ENCODE results near the gene TSHZ2. TPM values are rescaled to one million over a fixed set of nuclear protein-coding genes. Genes with fewer than 3 reads are reported as not detected.

TSHZ2 gene
- total RNA-seq, 6 experiments from 2014 or later: 14.2 to 28.1 (median 21.0) TPM

DNA sequence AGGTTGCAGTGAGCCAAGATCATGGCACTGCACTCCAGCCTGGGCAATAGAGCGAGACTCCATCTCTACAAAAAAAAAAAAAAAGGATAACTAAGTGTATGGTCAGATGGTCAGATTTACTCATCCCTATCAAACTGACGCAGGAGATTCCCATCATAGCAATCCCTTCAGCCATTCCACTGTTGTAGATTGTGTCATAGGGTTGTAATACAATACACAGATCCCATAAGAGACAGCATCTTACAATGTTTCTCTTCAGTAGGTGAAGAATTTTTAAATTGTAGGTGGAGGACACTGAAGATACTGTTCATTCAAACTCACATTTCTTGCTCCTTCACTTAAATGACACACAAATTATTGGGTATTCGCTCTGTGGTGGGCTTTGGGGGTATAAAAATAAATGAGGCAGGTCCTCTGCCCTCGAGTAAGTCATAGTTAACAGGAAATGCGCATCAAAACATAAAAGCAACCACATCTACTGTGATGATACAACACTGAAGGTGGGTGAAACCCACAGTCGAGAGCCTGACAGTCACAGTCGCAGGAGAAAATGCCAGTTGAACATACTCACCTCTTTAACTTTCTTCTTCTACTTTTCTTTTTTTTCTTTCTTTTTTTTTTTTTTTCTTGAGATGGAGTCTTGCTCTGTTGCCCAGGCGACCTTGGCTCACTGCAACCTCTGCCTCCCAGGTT is 416.0 kb downstream of the TSHZ2 start:
- WGBS (ENCODE audit: insufficient coverage, low coverage, low lambda C conversion rate, missing lambda C conversion rate): 78% methylated on average over 7 of the region's 8 CpGs
- H3K27me3 ChIP-seq: no peaks in the 10 kb centered on the region
- TF ChIP-seq POLR2A (IDR thresholded peaks at IDR 0.05): no peak
- TF ChIP-seq, protein P1, sequence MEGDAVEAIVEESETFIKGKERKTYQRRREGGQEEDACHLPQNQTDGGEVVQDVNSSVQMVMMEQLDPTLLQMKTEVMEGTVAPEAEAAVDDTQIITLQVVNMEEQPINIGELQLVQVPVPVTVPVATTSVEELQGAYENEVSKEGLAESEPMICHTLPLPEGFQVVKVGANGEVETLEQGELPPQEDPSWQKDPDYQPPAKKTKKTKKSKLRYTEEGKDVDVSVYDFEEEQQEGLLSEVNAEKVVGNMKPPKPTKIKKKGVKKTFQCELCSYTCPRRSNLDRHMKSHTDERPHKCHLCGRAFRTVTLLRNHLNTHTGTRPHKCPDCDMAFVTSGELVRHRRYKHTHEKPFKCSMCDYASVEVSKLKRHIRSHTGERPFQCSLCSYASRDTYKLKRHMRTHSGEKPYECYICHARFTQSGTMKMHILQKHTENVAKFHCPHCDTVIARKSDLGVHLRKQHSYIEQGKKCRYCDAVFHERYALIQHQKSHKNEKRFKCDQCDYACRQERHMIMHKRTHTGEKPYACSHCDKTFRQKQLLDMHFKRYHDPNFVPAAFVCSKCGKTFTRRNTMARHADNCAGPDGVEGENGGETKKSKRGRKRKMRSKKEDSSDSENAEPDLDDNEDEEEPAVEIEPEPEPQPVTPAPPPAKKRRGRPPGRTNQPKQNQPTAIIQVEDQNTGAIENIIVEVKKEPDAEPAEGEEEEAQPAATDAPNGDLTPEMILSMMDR (IDR thresholded peaks at IDR 0.05): no peak
- ATAC-seq (no peak), DNase-seq (no peak)
- H3K36me3 ChIP-seq: no peaks in the 10 kb centered on the region
- no peaks in the 10 kb centered on the region for H3K9me3 ChIP-seq
- no peaks in the 10 kb centered on the region for H3K4me1 ChIP-seq
- no peak overlapping the region for H3K27ac ChIP-seq
- H3K4me3 ChIP-seq: no peak overlapping the region
- intact Hi-C loops (cut with DNase I): no loop called here

DNA sequence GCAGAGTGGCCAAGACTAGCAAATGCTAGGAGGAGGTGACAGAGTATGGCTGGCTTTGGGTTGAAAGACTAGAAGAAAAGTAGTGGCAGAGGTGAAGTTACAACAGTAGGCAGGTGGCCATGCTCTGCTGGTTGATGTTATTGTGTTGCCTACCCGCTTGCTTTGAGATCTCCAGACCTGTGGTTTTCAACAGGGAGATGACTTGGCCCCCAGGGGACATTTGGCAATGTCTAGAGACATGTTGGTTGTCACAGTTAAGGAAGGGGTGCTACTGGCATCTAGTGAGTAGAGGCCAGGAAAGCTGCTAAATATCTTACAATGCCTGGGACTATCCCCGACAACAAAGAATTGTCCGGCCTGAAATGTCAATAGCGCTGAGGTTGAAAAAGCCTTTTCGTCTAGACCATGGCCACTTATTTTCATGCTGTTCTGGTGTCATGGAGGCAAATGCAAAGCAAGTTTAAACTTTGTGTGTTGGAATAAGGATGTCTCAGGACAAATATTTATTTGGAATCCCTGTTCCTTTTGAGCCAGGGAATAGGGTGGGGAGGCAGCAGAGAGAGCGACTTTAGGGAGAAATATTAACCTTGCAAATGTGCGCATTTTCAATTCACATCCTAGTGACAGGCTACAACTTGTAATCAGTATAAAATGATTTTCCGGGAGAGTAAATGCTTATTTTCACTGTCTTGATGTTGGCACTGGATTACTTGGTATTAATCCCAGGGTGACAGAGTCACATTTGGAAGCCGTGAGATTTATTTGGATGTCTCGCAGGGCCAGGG is 417.6 kb downstream of the TSHZ2 start:
- intact Hi-C loops (cut with DNase I): no loop called here
- Histone ChIP-seq H3K9me3 (no peaks in the 10 kb centered on the region), H3K4me1 (peaks cover 0 to 8% (median 0%) of the 10 kb centered on the region in 4 donors), H3K36me3 (no peaks in the 10 kb centered on the region), H3K27me3 (no peaks in the 10 kb centered on the region), H3K4me3 (no peak overlapping the region), H3K27ac (no peak overlapping the region)
- no peak for DNase-seq
- TF ChIP-seq POLR2A (IDR thresholded peaks at IDR 0.05): no peak
- TF ChIP-seq, protein P1 (IDR thresholded peaks at IDR 0.05): no peak
- 84% methylated on average over 7 of the region's 10 CpGs for WGBS (ENCODE audit: insufficient coverage, low coverage, low lambda C conversion rate, missing lambda C conversion rate)
- ATAC-seq: no peak

GRCh38 chr20:53390770-53391169 is 418.6 kb downstream of the TSHZ2 start:
- Histone ChIP-seq H3K4me3 (no peak overlapping the region), H3K27me3 (no peaks in the 10 kb centered on the region), H3K4me1 (peaks cover 0 to 12% (median 0%) of the 10 kb centered on the region in 4 donors), H3K27ac (no peak overlapping the region), H3K36me3 (no peaks in the 10 kb centered on the region), H3K9me3 (no peaks in the 10 kb centered on the region)
- intact Hi-C loops (cut with DNase I): no loop called here
- TF ChIP-seq, protein P1 (IDR thresholded peaks at IDR 0.05): no peak
- no peak for TF ChIP-seq POLR2A (IDR thresholded peaks at IDR 0.05)
- ATAC-seq (no peak), DNase-seq (no peak)
- WGBS (ENCODE audit: insufficient coverage, low coverage, low lambda C conversion rate, missing lambda C conversion rate): 74% methylated on average over 2 of the region's 2 CpGs

DNA sequence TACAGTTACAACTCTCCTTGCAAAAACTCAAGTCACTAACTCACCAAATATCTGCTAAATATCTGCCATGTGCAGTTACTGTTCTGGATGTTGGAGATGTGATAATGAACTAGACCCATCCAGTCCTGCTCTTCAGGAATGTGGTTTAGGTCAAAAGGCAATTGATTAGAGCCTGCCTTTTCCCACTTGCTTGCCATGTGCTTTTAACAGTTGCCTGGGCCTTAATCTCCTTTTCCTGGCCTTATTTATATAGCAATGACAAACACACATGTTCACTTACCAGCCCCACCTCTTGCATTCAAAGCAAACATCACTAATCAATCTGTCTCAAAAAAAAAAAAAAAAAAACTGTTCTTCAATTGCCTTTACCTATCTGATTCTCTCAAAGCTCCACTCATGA is 422.3 kb downstream of the TSHZ2 start:
- no peaks in the 10 kb centered on the region for H3K9me3 ChIP-seq
- H3K4me1 ChIP-seq: peaks cover 0 to 12% (median 0%) of the 10 kb centered on the region in 4 donors
- no peak for TF ChIP-seq POLR2A (IDR thresholded peaks at IDR 0.05)
- TF ChIP-seq, protein P1 (IDR thresholded peaks at IDR 0.05): no peak
- no peak overlapping the region for H3K4me3 ChIP-seq
- no peaks in the 10 kb centered on the region for H3K36me3 ChIP-seq
- H3K27ac ChIP-seq: no peak overlapping the region
- intact Hi-C loops (cut with DNase I): no loop called here
- no peak for DNase-seq
- H3K27me3 ChIP-seq: no peaks in the 10 kb centered on the region
- ATAC-seq: peak; percentile 69 to 93 (median 87)
